Kidney (tissue), 14 donors: Measurements from ENCODE around the gene PCNX3. TPM values are rescaled to one million over a fixed set of nuclear protein-coding genes. Genes with fewer than 3 reads are reported as not detected.

Experiments used
- DNase-seq, 5 donors: peaks; one replicate each; pipeline ENCODE4 v3.0.0-alpha.2; 2013 to 2020
- FAIRE-seq: peaks from 2 replicates; lab custom pipeline; 2012; peaks lifted over from hg19 to GRCh38; lab: Jason Lieb, UNC
- H3K27ac ChIP-seq, 2 donors: one replicate each; pipeline ENCODE4 v1.7.0; 2013; ENCODE audit warnings: low read depth in 2 of 2, low read length in 2 of 2, inconsistent platforms in 1 of 2
- H3K27me3 ChIP-seq: one replicate; pipeline ENCODE4 v1.7.1; 2013; ENCODE audit warnings: low read length, inconsistent platforms; ENCODE audit not compliant: control insufficient read depth, insufficient read depth
- H3K36me3 ChIP-seq, 3 donors: one replicate each; pipeline versions ENCODE4 v1.7.0 to v1.7.1; 2013; ENCODE audit warnings: low read length in 3 of 3, control low read depth in 1 of 3, inconsistent platforms in 1 of 3; ENCODE audit not compliant: insufficient read depth in 3 of 3, control insufficient read depth in 2 of 3
- H3K4me1 ChIP-seq, 3 donors: one replicate each; pipeline versions ENCODE4 v1.7.0 to v1.7.1; 2013; ENCODE audit warnings: low read length in 3 of 3, inconsistent platforms in 1 of 3, low read depth in 1 of 3; ENCODE audit not compliant: control insufficient read depth in 2 of 3, insufficient read depth in 2 of 3
- H3K4me3 ChIP-seq, 3 donors: one replicate each; pipeline versions ENCODE4 v1.7.0 to v1.8.1; 2013; ENCODE audit warnings: low read length in 3 of 3, control low read depth in 1 of 3, inconsistent platforms in 1 of 3
- H3K9ac ChIP-seq, 3 donors: one replicate each; pipeline versions ENCODE4 v1.7.0 to v1.7.1; 2013; ENCODE audit warnings: low read length in 3 of 3, control low read depth in 1 of 3, inconsistent platforms in 1 of 3
- H3K9me3 ChIP-seq, 3 donors: one replicate each; pipeline versions ENCODE4 v1.7.0 to v1.7.1; 2013; ENCODE audit warnings: low read length in 3 of 3, control low read depth in 1 of 3, inconsistent platforms in 1 of 3; ENCODE audit not compliant: control insufficient read depth in 2 of 3, insufficient read depth in 1 of 3
- intact Hi-C: fragments of 100-400 bp; cut with DNase I; formaldehyde crosslinking; loops from one replicate; pipeline ENCODE4 v1.11.1; 2022
- polyA plus RNA-seq: library from polyadenylated mRNA; stranded (reverse); fragments of 350-450 nt; fragmentation: Illumina TruSeq; extraction: RNeasy Lipid Tissue Mini Kit (QIAGEN cat#74804); gene quantifications from one replicate; pipeline ENCODE4 v1.2.3, GENCODE V29; 2014; ENCODE audit warnings: low read depth, low replicate concordance; ENCODE audit not compliant: insufficient read depth
- total RNA-seq: library from RNA; stranded (reverse); fragmentation: NEBNext Ultra II Directional; extraction: Animal tissue kit (Norgen Biotek cat#: 25700); gene quantifications from one replicate; pipeline ENCODE4 v1.2.1, GENCODE V29; 2021
- TF ChIP-seq, protein P1 (sequence below): IDR thresholded peaks from 3 replicates; pipeline ENCODE4 v1.5.1; 2012; ENCODE audit warnings: mild to moderate bottlenecking, moderate library complexity, borderline replicate concordance; ENCODE audit not compliant: insufficient read depth; ENCODE audit errors: extremely low read depth
- donor health status: control.
- donor health status: control.
- donor health status: control.
- donor health status: control.
- donor health status: control.
- donor health status: DM: yes; HTN: yes; CAD: no.
- donor health status: Normal renal cell carcinoma (clear cell type).

The PCNX3 gene
- total and polyA plus RNA-seq, 2 donors from 2014 or later: 13.6 to 44.4 TPM

DNA sequence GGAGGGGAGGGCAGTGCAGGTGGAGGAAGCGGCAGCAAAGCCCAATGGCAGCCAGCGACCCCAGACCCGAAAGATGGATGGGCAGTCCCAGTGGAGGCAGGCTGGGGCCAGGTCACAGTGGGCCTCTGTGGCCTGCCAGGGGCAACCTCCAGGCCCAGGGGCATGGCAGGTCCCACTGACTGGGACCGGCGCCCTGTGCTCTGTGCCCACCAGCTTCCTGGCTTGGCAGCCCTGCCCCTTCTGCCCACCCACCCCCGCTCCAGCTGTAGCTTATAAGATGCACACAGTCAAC is 15.7 kb upstream of the PCNX3 start:
- Histone ChIP-seq H3K36me3 (peaks cover 4 to 37% (median 9%) of the 10 kb centered on the region in 3 donors), H3K4me3 (no peak overlapping the region), H3K27ac (no peak overlapping the region), H3K27me3 (no peaks in the 10 kb centered on the region), H3K4me1 (no peaks in the 10 kb centered on the region), H3K9ac (no peak overlapping the region), H3K9me3 (no peaks in the 10 kb centered on the region)
- DNase-seq: no peak
- FAIRE-seq: no peak
- TF ChIP-seq, protein P1, sequence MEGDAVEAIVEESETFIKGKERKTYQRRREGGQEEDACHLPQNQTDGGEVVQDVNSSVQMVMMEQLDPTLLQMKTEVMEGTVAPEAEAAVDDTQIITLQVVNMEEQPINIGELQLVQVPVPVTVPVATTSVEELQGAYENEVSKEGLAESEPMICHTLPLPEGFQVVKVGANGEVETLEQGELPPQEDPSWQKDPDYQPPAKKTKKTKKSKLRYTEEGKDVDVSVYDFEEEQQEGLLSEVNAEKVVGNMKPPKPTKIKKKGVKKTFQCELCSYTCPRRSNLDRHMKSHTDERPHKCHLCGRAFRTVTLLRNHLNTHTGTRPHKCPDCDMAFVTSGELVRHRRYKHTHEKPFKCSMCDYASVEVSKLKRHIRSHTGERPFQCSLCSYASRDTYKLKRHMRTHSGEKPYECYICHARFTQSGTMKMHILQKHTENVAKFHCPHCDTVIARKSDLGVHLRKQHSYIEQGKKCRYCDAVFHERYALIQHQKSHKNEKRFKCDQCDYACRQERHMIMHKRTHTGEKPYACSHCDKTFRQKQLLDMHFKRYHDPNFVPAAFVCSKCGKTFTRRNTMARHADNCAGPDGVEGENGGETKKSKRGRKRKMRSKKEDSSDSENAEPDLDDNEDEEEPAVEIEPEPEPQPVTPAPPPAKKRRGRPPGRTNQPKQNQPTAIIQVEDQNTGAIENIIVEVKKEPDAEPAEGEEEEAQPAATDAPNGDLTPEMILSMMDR: no peak
- intact Hi-C loops: no loop called here

DNA sequence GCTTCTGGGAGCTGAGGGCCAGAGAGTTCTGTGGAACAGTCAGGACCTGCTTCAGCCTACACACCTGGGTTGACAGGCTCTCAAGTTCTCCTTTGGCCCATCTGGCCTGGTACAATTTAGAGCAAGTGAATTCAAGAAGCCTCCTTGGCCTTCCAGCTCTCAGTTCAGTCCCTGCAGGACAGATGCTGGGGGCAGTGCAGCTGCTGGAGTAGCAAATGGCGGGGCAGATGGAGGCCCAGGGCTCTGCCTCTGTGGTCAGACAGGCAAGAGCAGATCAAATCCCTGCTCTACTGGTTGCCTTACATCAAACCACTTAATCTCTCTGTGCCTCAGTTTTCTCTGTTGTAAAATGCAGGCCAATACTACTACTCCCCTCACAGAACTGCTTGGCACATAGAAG is 11.3 kb upstream of the PCNX3 start:
- Histone ChIP-seq H3K27ac (no peak overlapping the region), H3K36me3 (peaks cover 2 to 36% (median 25%) of the 10 kb centered on the region in 3 donors), H3K9ac (no peak overlapping the region), H3K4me3 (no peak overlapping the region), H3K4me1 (peaks cover 0 to 11% (median 0%) of the 10 kb centered on the region in 3 donors), H3K27me3 (no peaks in the 10 kb centered on the region), H3K9me3 (no peaks in the 10 kb centered on the region)
- TF ChIP-seq, protein P1: no peak
- no peak for DNase-seq
- intact Hi-C loops: no loop called here
- no peak for FAIRE-seq

DNA sequence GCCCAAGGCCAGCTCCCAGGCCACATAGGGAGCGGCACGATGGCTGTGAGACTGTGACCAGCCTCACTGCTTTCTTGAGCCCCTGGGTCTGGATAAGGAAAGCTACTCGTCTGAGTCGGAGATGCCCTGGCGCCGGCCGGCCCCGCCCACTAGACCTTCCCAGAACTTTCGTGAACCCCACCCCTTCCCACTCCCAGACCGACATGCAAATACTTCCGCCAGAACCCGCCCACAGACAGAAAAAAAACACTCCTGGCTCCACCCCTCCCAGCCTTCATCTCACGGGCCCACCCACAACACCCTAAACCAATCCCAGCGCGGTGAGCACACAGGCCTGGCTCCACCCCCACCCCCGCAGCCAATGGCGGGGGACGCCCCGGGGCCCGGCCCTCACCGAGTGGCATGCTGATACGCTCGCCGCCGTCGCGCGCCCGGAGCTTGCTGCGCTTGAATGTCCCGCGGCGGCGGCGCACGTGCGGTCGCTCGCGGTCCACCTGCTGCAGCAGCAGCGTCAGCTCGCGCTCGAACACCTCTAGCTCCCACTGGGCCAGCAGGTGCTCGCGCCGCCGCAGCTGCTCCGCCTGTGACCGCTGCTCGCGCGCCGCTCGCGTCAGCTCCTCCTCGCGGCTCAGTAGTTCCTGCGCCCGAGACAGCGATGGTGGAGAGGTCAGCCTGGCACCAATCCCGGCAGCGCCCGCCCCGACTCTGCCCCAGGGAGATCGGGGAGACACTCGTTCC is 8.5 kb upstream of the PCNX3 start:
- no peak for FAIRE-seq
- peak overlapping the region in 1 of 3 donors; percentile 9 for H3K4me3 ChIP-seq

More for the DNA sequence above, 8.5 kb upstream of the PCNX3 start:
- Histone ChIP-seq H3K27ac (peak overlapping the region; percentile 71 to 88), H3K27me3 (no peaks in the 10 kb centered on the region), H3K9ac (no peak overlapping the region), H3K36me3 (peaks cover 2 to 36% (median 25%) of the 10 kb centered on the region in 3 donors), H3K4me1 (peaks cover 0 to 32% (median 0%) of the 10 kb centered on the region in 3 donors), H3K9me3 (no peaks in the 10 kb centered on the region)
- peak; percentile 98 to 99 (median 99) for DNase-seq
- intact Hi-C loops: no loop called here
- TF ChIP-seq, protein P1: no peak
